Parathyroid adenoma (tissue), 2 donors: ENCODE measurements around the gene MAN2A1.

Experiments used
- H2AFZ ChIP-seq: fragments of 300-600 bp; sonication (generic); one replicate; pipeline ENCODE4 v1.7.0; 2017; ENCODE audit warnings: antibody characterized with exemption, mild to moderate bottlenecking
- H3K27ac ChIP-seq: fragments of 300-600 bp; sonication (generic); one replicate; pipeline ENCODE4 v1.7.0; 2017
- H3K27me3 ChIP-seq: fragments of 300-600 bp; sonication (generic); one replicate; pipeline ENCODE4 v1.7.0; 2017; ENCODE audit warnings: low read length; ENCODE audit not compliant: control insufficient read depth, insufficient read depth
- H3K36me3 ChIP-seq: fragments of 300-600 bp; sonication (generic); one replicate; pipeline ENCODE4 v1.7.0; 2017; ENCODE audit warnings: low read length; ENCODE audit not compliant: control insufficient read depth, insufficient read depth
- H3K4me1 ChIP-seq: fragments of 300-600 bp; sonication (generic); one replicate; pipeline ENCODE4 v1.7.0; 2017; ENCODE audit warnings: control low read depth
- H3K4me2 ChIP-seq: fragments of 300-600 bp; sonication (generic); one replicate; pipeline ENCODE4 v1.7.0; 2017; ENCODE audit warnings: low read length
- H3K4me3 ChIP-seq: fragments of 300-600 bp; sonication (generic); one replicate; pipeline ENCODE4 v1.7.0; 2017; ENCODE audit warnings: low read depth, low read length
- H3K79me2 ChIP-seq: fragments of 300-600 bp; sonication (generic); one replicate; pipeline ENCODE4 v1.7.0; 2017; ENCODE audit warnings: control low read depth
- H3K9ac ChIP-seq: fragments of 300-600 bp; sonication (generic); one replicate; pipeline ENCODE4 v1.7.0; 2017; ENCODE audit warnings: mild to moderate bottlenecking
- H3K9me3 ChIP-seq: fragments of 300-600 bp; sonication (generic); one replicate; pipeline ENCODE4 v1.7.0; 2017; ENCODE audit warnings: low read length; ENCODE audit not compliant: control insufficient read depth
- TF ChIP-seq, protein P1 (sequence below): fragments of 300-600 bp; sonication (generic); IDR thresholded peaks from one replicate; pipeline ENCODE4 v1.7.0; 2017; ENCODE audit warnings: antibody characterized with exemption, mild to moderate bottlenecking
- donor health status: primary hyperparathyroidism.

MAN2A1 gene

DNA sequence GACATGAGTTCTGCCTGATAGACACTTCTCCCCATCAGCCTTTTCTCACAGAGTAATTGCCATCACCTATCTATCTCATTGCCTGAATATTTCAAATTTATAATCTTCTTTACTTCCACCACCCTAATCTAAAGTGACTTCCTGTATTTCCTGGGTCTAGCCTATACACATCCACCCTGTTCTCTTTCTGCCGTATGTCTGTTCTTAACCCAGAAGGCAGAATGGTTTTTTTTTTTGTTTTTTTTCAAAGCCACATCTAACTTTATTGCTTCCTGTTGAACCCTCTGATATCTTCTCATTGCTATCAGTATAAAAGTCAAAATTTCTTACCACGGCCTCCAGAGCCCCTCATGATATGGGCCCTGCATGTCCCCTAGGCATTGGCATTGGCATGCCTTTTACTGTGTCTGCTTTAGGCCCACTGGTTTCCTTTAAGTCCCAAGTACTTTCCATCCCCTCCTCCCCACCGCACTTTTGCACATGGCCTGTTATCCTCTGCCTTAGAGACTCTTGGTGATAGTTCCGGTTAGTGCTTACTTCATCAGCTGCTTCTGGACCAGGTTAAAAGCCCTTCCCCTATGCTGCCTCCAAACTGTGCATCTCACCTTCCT lies 159.9 kb downstream of the MAN2A1 start:
- H3K36me3 ChIP-seq: no peaks in the 10 kb centered on the region
- H3K4me2 ChIP-seq: no peak overlapping the region
- no peaks in the 10 kb centered on the region for H3K79me2 ChIP-seq
- TF ChIP-seq, protein P1, sequence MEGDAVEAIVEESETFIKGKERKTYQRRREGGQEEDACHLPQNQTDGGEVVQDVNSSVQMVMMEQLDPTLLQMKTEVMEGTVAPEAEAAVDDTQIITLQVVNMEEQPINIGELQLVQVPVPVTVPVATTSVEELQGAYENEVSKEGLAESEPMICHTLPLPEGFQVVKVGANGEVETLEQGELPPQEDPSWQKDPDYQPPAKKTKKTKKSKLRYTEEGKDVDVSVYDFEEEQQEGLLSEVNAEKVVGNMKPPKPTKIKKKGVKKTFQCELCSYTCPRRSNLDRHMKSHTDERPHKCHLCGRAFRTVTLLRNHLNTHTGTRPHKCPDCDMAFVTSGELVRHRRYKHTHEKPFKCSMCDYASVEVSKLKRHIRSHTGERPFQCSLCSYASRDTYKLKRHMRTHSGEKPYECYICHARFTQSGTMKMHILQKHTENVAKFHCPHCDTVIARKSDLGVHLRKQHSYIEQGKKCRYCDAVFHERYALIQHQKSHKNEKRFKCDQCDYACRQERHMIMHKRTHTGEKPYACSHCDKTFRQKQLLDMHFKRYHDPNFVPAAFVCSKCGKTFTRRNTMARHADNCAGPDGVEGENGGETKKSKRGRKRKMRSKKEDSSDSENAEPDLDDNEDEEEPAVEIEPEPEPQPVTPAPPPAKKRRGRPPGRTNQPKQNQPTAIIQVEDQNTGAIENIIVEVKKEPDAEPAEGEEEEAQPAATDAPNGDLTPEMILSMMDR: no peak
- no peak overlapping the region for H2AFZ ChIP-seq
- no peaks in the 10 kb centered on the region for H3K9me3 ChIP-seq
- H3K9ac ChIP-seq: no peak overlapping the region
- H3K27ac ChIP-seq: no peak overlapping the region
- no peak overlapping the region for H3K4me3 ChIP-seq
- no peaks in the 10 kb centered on the region for H3K27me3 ChIP-seq
- H3K4me1 ChIP-seq: no peaks in the 10 kb centered on the region

DNA sequence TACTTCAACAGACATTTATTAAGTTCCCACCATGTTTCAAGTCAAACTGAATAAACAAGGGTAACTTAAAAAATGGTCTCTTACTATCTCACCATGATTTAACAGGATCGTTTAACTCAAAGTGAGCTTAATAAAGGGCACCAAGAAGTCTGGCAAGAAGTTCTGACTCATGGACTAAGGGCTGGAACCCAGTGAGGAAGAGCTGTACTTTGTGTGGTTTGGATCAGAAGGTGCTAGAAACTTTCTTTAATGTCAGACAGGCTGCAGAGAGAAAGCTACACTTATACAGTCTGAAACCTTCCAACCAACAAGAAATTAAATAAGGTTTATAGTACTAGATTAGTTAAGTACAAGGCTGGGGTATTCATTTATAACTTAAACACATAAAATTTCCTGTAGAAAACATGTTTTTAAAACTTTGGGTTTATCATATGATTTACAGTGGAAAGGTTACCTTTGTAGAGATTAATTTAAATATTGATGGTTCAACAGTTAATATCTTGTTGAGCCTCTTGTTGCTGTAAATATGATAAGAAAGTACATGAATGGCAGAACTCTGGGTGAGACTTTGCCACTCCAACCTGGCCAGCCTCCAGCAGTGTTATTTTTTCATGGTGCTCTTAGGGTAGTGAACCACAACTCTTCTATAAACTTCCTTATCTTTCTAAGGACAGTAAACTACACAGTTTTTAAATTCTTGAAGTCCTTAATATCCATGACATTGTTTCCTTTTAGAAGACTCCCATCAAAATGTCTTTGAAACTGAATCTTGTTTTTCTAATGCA lies 162.8 kb downstream of the MAN2A1 start:
- H3K36me3 ChIP-seq: no peaks in the 10 kb centered on the region

DNA sequence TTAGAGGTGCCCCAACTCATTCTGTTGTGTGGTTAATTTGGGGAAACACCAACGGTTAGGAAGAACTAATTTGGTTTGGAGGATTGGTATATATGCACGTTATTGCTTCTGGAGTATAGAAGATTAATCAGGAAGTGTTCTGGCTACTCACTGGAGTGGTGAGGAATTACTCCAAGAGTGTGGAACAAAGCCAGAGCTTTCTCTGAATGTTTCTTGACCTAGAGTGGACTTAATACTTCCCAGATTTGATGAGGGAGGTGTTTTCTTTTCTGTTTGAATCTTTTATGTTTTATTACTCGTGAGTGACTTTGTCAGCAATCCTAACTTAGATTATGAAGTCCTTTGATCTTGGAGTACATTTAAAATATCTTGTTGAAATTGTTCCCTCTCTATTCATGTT lies 163.7 kb downstream of the MAN2A1 start:
- Histone ChIP-seq H3K79me2 (no peaks in the 10 kb centered on the region), H3K4me1 (peaks cover 4% of the 10 kb centered on the region), H3K9me3 (no peaks in the 10 kb centered on the region), H3K9ac (no peak overlapping the region), H2AFZ (no peak overlapping the region), H3K4me3 (no peak overlapping the region), H3K27me3 (no peaks in the 10 kb centered on the region), H3K36me3 (no peaks in the 10 kb centered on the region), H3K4me2 (no peak overlapping the region), H3K27ac (no peak overlapping the region)
- TF ChIP-seq, protein P1: no peak

More for the DNA sequence above, 162.8 kb downstream of the MAN2A1 start:
- no peaks in the 10 kb centered on the region for H3K79me2 ChIP-seq
- no peak overlapping the region for H2AFZ ChIP-seq
- H3K4me3 ChIP-seq: no peak overlapping the region
- no peak overlapping the region for H3K9ac ChIP-seq
- H3K9me3 ChIP-seq: no peaks in the 10 kb centered on the region
- H3K4me2 ChIP-seq: no peak overlapping the region
- no peak overlapping the region for H3K27ac ChIP-seq
- no peaks in the 10 kb centered on the region for H3K4me1 ChIP-seq
- TF ChIP-seq, protein P1: no peak
- H3K27me3 ChIP-seq: no peaks in the 10 kb centered on the region

DNA sequence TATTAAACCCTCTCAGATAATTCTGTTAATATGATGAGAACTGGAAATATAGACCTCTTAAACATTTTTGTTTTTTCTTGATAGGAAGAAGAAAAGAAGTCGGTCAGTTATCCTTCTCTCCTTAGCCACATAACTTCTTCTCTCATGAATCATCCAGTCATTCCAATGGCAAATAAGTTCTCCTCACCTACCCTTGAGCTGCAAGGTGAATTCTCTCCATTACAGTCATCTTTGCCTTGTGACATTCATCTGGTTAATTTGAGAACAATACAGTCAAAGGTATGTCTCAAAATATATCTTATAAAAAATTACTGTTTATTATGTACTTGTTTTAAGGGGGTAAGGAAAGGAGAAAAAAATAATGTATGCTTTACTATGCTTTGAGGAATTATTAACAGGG lies 165.3 kb downstream of the MAN2A1 start:
- Histone ChIP-seq H3K36me3 (no peaks in the 10 kb centered on the region), H3K9ac (no peak overlapping the region), H3K4me2 (no peak overlapping the region), H3K4me3 (no peak overlapping the region), H2AFZ (no peak overlapping the region), H3K27ac (no peak overlapping the region), H3K27me3 (no peaks in the 10 kb centered on the region), H3K79me2 (no peaks in the 10 kb centered on the region), H3K4me1 (peaks cover 4% of the 10 kb centered on the region), H3K9me3 (no peaks in the 10 kb centered on the region)
- TF ChIP-seq, protein P1: no peak
